Brain microvascular endothelial cell (primary cell): ENCODE measurements around the gene GMPS.

Source experiments
- DNase-seq: peaks from one replicate; pipeline ENCODE4 v3.0.0-alpha.2; 2020
- H3K27ac ChIP-seq: fragments of 250-450 bp; sonication (Bioruptor Pico); 2 replicates; pipeline ENCODE4 v1.5.1; 2020; ENCODE audit warnings: mild to moderate bottlenecking, moderate library complexity
- H3K27me3 ChIP-seq: fragments of 250-450 bp; sonication (Bioruptor Pico); replicated peaks from 2 replicates; pipeline ENCODE4 v1.5.1; 2020; ENCODE audit warnings: mild to moderate bottlenecking
- H3K36me3 ChIP-seq: fragments of 250-450 bp; sonication (Bioruptor Pico); replicated peaks from 2 replicates; pipeline ENCODE4 v1.5.1; 2020; ENCODE audit warnings: mild to moderate bottlenecking
- H3K4me3 ChIP-seq: 2 replicates; pipeline ENCODE4 v1.5.1; 2011; ENCODE audit warnings: low read depth, mild to moderate bottlenecking, control low read depth, low read length, moderate library complexity
- in situ Hi-C: cut with HindIII; loops from 2 replicates; pipeline ENCODE4 v1.10.0; 2017; ENCODE audit warnings: low sequenced_read_pairs, low pct_ligation_motif_present
- TF ChIP-seq, protein P1 (sequence below): IDR thresholded peaks from 2 replicates; pipeline ENCODE4 v1.5.1; 2011; ENCODE audit warnings: low read depth, mild to moderate bottlenecking, moderate library complexity, low read length, control low read depth, inconsistent platforms; ENCODE audit errors: missing control alignments

Gene GMPS

DNA sequence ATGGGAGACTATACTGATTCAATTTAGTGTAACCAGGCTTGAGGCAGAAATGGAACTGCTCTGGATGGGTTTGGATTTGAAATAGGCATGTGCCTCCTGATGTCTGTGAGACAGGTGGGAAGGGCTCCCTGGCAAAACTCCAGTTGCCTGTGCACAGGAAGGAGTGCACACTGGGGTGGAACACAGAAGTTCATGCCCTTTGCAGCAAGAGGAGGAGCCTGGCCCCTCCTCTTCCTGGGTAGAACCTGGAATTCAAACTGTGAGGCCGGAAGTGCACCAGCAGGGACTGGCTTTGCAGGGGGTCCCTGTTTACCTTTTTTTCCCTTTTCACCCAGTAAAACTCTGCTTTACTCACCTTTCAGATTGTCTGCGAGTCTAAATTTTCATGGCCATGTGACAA, 99.9 kb downstream of the GMPS start:
- no peaks in the 10 kb centered on the region for H3K27me3 ChIP-seq
- no peak overlapping the region for H3K27ac ChIP-seq
- in situ Hi-C loops, result no loop called here
- DNase-seq, result no peak
- no peak overlapping the region for H3K4me3 ChIP-seq
- TF ChIP-seq, protein P1, sequence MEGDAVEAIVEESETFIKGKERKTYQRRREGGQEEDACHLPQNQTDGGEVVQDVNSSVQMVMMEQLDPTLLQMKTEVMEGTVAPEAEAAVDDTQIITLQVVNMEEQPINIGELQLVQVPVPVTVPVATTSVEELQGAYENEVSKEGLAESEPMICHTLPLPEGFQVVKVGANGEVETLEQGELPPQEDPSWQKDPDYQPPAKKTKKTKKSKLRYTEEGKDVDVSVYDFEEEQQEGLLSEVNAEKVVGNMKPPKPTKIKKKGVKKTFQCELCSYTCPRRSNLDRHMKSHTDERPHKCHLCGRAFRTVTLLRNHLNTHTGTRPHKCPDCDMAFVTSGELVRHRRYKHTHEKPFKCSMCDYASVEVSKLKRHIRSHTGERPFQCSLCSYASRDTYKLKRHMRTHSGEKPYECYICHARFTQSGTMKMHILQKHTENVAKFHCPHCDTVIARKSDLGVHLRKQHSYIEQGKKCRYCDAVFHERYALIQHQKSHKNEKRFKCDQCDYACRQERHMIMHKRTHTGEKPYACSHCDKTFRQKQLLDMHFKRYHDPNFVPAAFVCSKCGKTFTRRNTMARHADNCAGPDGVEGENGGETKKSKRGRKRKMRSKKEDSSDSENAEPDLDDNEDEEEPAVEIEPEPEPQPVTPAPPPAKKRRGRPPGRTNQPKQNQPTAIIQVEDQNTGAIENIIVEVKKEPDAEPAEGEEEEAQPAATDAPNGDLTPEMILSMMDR, result no peak
- no peaks in the 10 kb centered on the region for H3K36me3 ChIP-seq

- in situ Hi-C loops, result no loop called here
- Histone ChIP-seq H3K4me3 (no peak overlapping the region), H3K36me3 (no peaks in the 10 kb centered on the region), H3K27ac (no peak overlapping the region), H3K27me3 (no peaks in the 10 kb centered on the region)
- TF ChIP-seq, protein P1, result no peak
- no peak for DNase-seq
Observed at GRCh38 chr3:155972885-155973584, 102.6 kb downstream of the GMPS start.

GRCh38 chr3:155978324-155978723, 107.9 kb downstream of the GMPS start:
- in situ Hi-C loops, result no loop called here
- Histone ChIP-seq H3K4me3 (no peak overlapping the region), H3K27ac (no peak overlapping the region), H3K36me3 (no peaks in the 10 kb centered on the region), H3K27me3 (no peaks in the 10 kb centered on the region)
- TF ChIP-seq, protein P1, result peak; percentile 60
- DNase-seq, result no peak

DNA sequence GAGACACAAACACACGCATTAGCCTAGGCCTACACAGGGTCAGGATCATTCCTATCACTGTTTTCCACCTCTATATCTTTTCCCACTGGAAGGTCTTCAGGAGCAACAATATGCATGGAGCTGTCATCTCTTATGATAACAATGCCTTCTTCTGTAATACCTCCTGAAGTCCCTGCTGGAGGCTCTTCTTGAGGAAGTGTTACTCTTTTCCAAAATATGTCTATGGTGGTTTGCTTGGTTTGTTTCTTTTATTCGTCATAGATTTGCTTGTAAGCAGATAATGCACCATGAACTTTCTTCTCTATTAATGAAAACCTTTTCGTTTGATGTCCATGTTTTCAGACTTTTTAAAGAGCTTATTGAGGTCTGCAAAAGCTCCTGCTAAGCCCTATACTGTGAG, 109.3 kb downstream of the GMPS start:
- peak; percentile 52 for DNase-seq
- no peak overlapping the region for H3K27ac ChIP-seq
- TF ChIP-seq, protein P1, result no peak

GRCh38 chr3:155981669-155982068, 111.2 kb downstream of the GMPS start:
- DNase-seq, result no peak
- in situ Hi-C loops, result no loop called here

More for the DNA sequence above, 109.3 kb downstream of the GMPS start:
- in situ Hi-C loops, result no loop called here
- H3K36me3 ChIP-seq, result no peaks in the 10 kb centered on the region
- H3K27me3 ChIP-seq, result no peaks in the 10 kb centered on the region
- H3K4me3 ChIP-seq, result no peak overlapping the region

More at GRCh38 chr3:155981669-155982068, 111.2 kb downstream of the GMPS start:
- TF ChIP-seq, protein P1, result no peak
- Histone ChIP-seq H3K36me3 (no peaks in the 10 kb centered on the region), H3K27ac (no peak overlapping the region), H3K27me3 (no peaks in the 10 kb centered on the region), H3K4me3 (no peak overlapping the region)
